OCI-LY3 (cell line): ENCODE results near the gene SH3YL1.

Source experiments
- CTCF ChIP-seq: fragments of 200-600, 300-600 bp; sonication (generic); IDR thresholded peaks from 2 replicates; pipeline ENCODE4 v1.5.1; 2014; ENCODE audit warnings: antibody characterized with exemption, low read length, low read depth
- EZH2phosphoT487 ChIP-seq: fragments of 200-600 bp; shearing (Covaris generic); IDR thresholded peaks from 2 replicates; pipeline ENCODE4 v1.6.1; 2018; ENCODE audit warnings: antibody characterized with exemption, mixed run types, low read depth

- TF ChIP-seq CTCF (no peak), EZH2phosphoT487 (no peak)
These were observed 11.7 kb downstream of the SH3YL1 start for GRCh38 chr2:252001-252602.
